Transverse colon (tissue), 4 donors: Measurements from ENCODE around the gene ERGIC1. TPM values are rescaled to one million over a fixed set of nuclear protein-coding genes. Genes with fewer than 3 reads are reported as not detected.

Source experiments
- DNase-seq: peaks from one replicate; pipeline ENCODE4 v3.0.0-alpha.2; 2019
- H3K27ac ChIP-seq, 4 donors: fragments of 200-600 bp; sonication (generic); 2 replicates each; pipeline ENCODE4 v1.5.1; 2016 to 2018; ENCODE audit warnings: inconsistent platforms in 4 of 4
- H3K27me3 ChIP-seq: fragments of 200-600 bp; sonication (generic); 2 replicates; pipeline ENCODE4 v1.5.1; 2017; ENCODE audit warnings: inconsistent platforms
- H3K36me3 ChIP-seq, 4 donors: fragments of 200-600 bp; sonication (generic); 2 replicates each; pipeline ENCODE4 v1.5.1; 2017 to 2019; ENCODE audit warnings: inconsistent platforms in 4 of 4
- H3K4me1 ChIP-seq, 4 donors: fragments of 200-600 bp; sonication (generic); 2 replicates each; pipeline ENCODE4 v1.5.1; 2017 to 2020; ENCODE audit warnings: inconsistent platforms in 4 of 4
- H3K4me3 ChIP-seq, 4 donors: fragments of 200-600 bp; sonication (generic); 1 replicate in 1 of 4; 2 replicates in 3 of 4; pipeline versions ENCODE4 v1.5.1 to v1.6.1; 2017 to 2019; ENCODE audit warnings: inconsistent platforms in 4 of 4
- H3K9me3 ChIP-seq, 2 donors: fragments of 200-600 bp; sonication (generic); 2 replicates each; pipeline ENCODE4 v1.5.1; 2017 to 2019; ENCODE audit warnings: inconsistent platforms in 2 of 2
- CTCF ChIP-seq, 5 experiments: fragments of 200-600 bp in 3 of 5; fragments of 450-650 bp in 2 of 5; sonication (generic) in 3 of 5; IDR thresholded peaks; 1 replicate in 2 of 5; 2 replicates in 3 of 5; pipeline ENCODE4 v1.5.1; 2016 to 2017; ENCODE audit warnings: antibody characterized with exemption in 5 of 5, inconsistent platforms in 3 of 5, mild to moderate bottlenecking in 2 of 5, moderate library complexity in 1 of 5
- EP300 ChIP-seq: sonication (generic); formaldehyde crosslinking; IDR thresholded peaks from one replicate; pipeline ENCODE4 v1.6.1; 2017; ENCODE audit warnings: antibody characterized with exemption, low read depth
- POLR2A ChIP-seq: fragments of 450-650 bp; IDR thresholded peaks from one replicate; pipeline ENCODE4 v1.6.1; 2016; ENCODE audit warnings: antibody characterized with exemption, mild to moderate bottlenecking, moderate library complexity
- POLR2AphosphoS5 ChIP-seq, 3 donors: sonication (generic); formaldehyde crosslinking; IDR thresholded peaks; one replicate each; pipeline ENCODE4 v1.6.1; 2016; ENCODE audit warnings: antibody characterized with exemption in 3 of 3
- WGBS, 2 donors: methylation state at CpG; one replicate each; pipeline ENCODE4 v1.1.5; 2018; ENCODE audit warnings: low coverage in 1 of 2; 5-methylcytosine and 5-hydroxymethylcytosine counted together
- in situ Hi-C, 4 donors: fragments of 200-750 bp; cut with MboI; loops; one replicate each; pipeline versions ENCODE4 v1.15.0 to v1.15.1; 2017; ENCODE audit warnings: low sequenced_read_pairs in 3 of 4, low pct_ligation_motif_present in 1 of 4, low pct_unique_long_range_greater_than_20kb in 1 of 4
- intact Hi-C: fragments of 100-400 bp; cut with DNase I; formaldehyde crosslinking; loops from one replicate; pipeline ENCODE4 v1.15.1; 2023; ENCODE audit warnings: low total_unique reads
- total RNA-seq, 4 donors: library from RNA; depleted of rRNA; stranded (reverse); fragments of >200 nt; gene quantifications; one replicate each; pipeline ENCODE4 v1.1.0, GENCODE V29; 2016

The ERGIC1 gene
- total RNA-seq, 4 donors from 2014 or later, result 125 to 252 (median 184) TPM

- Histone ChIP-seq H3K36me3 (no peaks in the 10 kb centered on the region), H3K27ac (peak overlapping the region; percentile 87 to 95 (median 94)), H3K27me3 (no peaks in the 10 kb centered on the region), H3K4me3 (no peak overlapping the region), H3K9me3 (no peaks in the 10 kb centered on the region), H3K4me1 (peaks cover 34 to 55% (median 41%) of the 10 kb centered on the region in 4 donors)
- in situ Hi-C loops, result loop anchor here in 1 of 4 donors (10.0 kb wide), 1 partner anchor 52 kb away; no protein-coding TSS in a partner anchor
- no peak for DNase-seq
- TF ChIP-seq POLR2AphosphoS5 (IDR thresholded peaks at IDR 0.05) (peak in 2 of 3 donors; percentile 8 to 35), EP300 (no peak)
- intact Hi-C loops, result no loop called here
- WGBS, 2 donors, result 58% methylated on average over 6 of the region's 6 CpGs; no CpG with 5 or more reads in 1 of the 2 donors
These were observed 72.4 kb downstream of the ERGIC1 start for GRCh38 chr5:172906436-172906835.

GRCh38 chr5:172906888-172907287, 72.8 kb downstream of the ERGIC1 start:
- Histone ChIP-seq H3K9me3 (no peaks in the 10 kb centered on the region), H3K4me3 (no peak overlapping the region), H3K27me3 (no peaks in the 10 kb centered on the region), H3K4me1 (peaks cover 34 to 53% (median 39%) of the 10 kb centered on the region in 4 donors), H3K27ac (peak overlapping the region; percentile 87 to 95 (median 94)), H3K36me3 (no peaks in the 10 kb centered on the region)
- in situ Hi-C loops (loop anchor here in 1 of 4 donors (10.0 kb wide), 1 partner anchor 52 kb away; no protein-coding TSS in a partner anchor), intact Hi-C loops (no loop called here)
- TF ChIP-seq POLR2AphosphoS5 (IDR thresholded peaks at IDR 0.05) (no peak), CTCF (IDR thresholded peaks at IDR 0.05) (no peak), POLR2A (no peak), EP300 (no peak)
- WGBS, 2 donors, result 85 to 100% methylated on average over 2 to 10 of the region's 10 CpGs
- no peak for DNase-seq

GRCh38 chr5:172907657-172908056, 73.6 kb downstream of the ERGIC1 start:
- H3K4me1 ChIP-seq, result peaks cover 31 to 51% (median 34%) of the 10 kb centered on the region in 4 donors
- intact Hi-C loops, result no loop called here
- no peak for TF ChIP-seq POLR2A
- no peak for TF ChIP-seq EP300
- TF ChIP-seq CTCF (IDR thresholded peaks at IDR 0.05), result no peak
- no peak for TF ChIP-seq POLR2AphosphoS5 (IDR thresholded peaks at IDR 0.05)
- H3K9me3 ChIP-seq, result no peaks in the 10 kb centered on the region
- H3K27ac ChIP-seq, result peak overlapping the region; percentile 87 to 95 (median 94)
- H3K36me3 ChIP-seq, result no peaks in the 10 kb centered on the region
- no peak overlapping the region for H3K4me3 ChIP-seq
- no peaks in the 10 kb centered on the region for H3K27me3 ChIP-seq
- no peak for DNase-seq
- in situ Hi-C loops, result loop anchor here in 1 of 4 donors (10.0 kb wide), 1 partner anchor 53 kb away; no protein-coding TSS in a partner anchor
- 96% methylated on average over 4 of the region's 4 CpGs; no CpG with 5 or more reads in 1 of the 2 donors for WGBS, 2 donors

GRCh38 chr5:172908662-172909061, 74.6 kb downstream of the ERGIC1 start:
- H3K9me3 ChIP-seq, result no peaks in the 10 kb centered on the region
- peak overlapping the region; percentile 29 to 72 (median 64) for H3K27ac ChIP-seq
- H3K4me3 ChIP-seq, result no peak overlapping the region
- in situ Hi-C loops (loop anchor here in 1 of 4 donors (10.0 kb wide), 1 partner anchor 54 kb away; no protein-coding TSS in a partner anchor), intact Hi-C loops (no loop called here)
- TF ChIP-seq EP300 (no peak), POLR2A (no peak), POLR2AphosphoS5 (IDR thresholded peaks at IDR 0.05) (no peak), CTCF (IDR thresholded peaks at IDR 0.05) (no peak)
- H3K27me3 ChIP-seq, result no peaks in the 10 kb centered on the region
- 54 to 69% methylated on average over 3 to 10 of the region's 10 CpGs for WGBS, 2 donors
- no peak for DNase-seq
- H3K4me1 ChIP-seq, result peaks cover 21 to 41% (median 25%) of the 10 kb centered on the region in 4 donors
- H3K36me3 ChIP-seq, result no peaks in the 10 kb centered on the region
